Activated naive CD4-positive, alpha-beta T cell treated with anti-CD3 and anti-CD28 coated beads, Interleukin-2, amount 50 U/mL, for 72 hours (primary cell): ENCODE results near the gene ASTL. TPM values are rescaled to one million over a fixed set of nuclear protein-coding genes. Genes with fewer than 3 reads are reported as not detected.
"Not testable (repeated sequence)": the region's sequence is repeated elsewhere in the genome, so short reads cannot be mapped to it uniquely, and the experiment has no call there.

Experiments
- ATAC-seq, 2 donors: fragments of 150-1000 bp; cut with Tn5 transposase; 2 replicates each; pipeline ENCODE4 v1.10.0; 2021; ENCODE audit warnings: mild to moderate bottlenecking in 2 of 2, moderate library complexity in 2 of 2
- DNase-seq, 2 donors: peaks; one replicate each; pipeline ENCODE4 v3.0.0; 2021 to 2022; ENCODE audit warnings: low spot score in 2 of 2
- H3K27ac Mint-ChIP-seq, 2 donors: one replicate each; pipeline ENCODE4 v1.8.0; 2022; ENCODE audit warnings: mild to moderate bottlenecking in 2 of 2, mixed read lengths in 2 of 2
- H3K36me3 Mint-ChIP-seq, 2 donors: one replicate each; pipeline ENCODE4 v1.8.0; 2022; ENCODE audit warnings: mixed read lengths in 2 of 2
- H3K9me3 Mint-ChIP-seq, 2 donors: one replicate each; pipeline ENCODE4 v1.8.0; 2022; ENCODE audit warnings: mixed read lengths in 2 of 2
- total RNA-seq, 2 donors: library from RNA; stranded (reverse); gene quantifications; one replicate each; pipeline ENCODE4 v1.2.3, GENCODE V29; 2022

Gene ASTL
- total RNA-seq, 2 donors from 2014 or later: 0.82 to 3.4 TPM

DNA sequence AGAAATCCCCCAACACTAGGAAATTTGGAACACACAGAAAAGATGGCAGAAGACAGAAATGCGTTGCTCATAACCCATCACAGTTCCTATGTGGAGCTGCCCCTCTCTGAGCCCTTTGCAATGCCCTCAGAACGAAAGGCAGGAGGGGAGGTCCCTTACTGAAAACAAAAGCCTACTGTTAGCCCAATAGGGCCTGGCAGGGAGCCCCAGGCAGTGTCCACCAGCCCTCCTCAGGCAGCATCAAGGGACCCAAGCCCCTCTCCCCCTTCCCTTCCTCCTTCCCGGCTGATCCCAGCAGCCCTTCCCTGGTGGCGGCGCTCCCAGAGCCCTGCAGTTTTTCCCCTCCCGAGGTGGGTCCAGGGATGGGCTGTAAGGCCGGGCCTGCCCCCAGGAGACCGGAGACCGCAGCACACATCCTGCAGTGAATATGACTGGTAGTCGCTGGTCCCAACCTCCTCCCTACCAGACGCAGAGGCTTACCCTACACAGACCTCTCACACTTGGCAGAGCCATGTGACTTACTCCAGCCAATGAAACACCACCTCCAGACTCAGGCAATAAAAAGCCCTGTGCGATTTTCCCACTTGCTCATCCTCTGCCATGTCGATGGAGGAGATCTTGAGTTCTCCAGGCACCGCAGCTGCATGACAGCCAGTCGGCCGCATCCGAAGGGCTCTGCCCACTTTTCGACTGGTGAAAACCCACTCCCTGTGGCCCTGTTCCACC, 26.3 kb upstream of the ASTL start:
- peak overlapping the region; percentile 96 to 98 for H3K27ac Mint-ChIP-seq
- H3K36me3 Mint-ChIP-seq: peaks cover 0 to 21% of the 10 kb centered on the region in 2 donors
- DNase-seq (peak; percentile 66 to 88), ATAC-seq (peak; percentile 84 to 86)
- H3K9me3 Mint-ChIP-seq: peaks cover 3 to 7% of the 10 kb centered on the region in 2 donors

DNA sequence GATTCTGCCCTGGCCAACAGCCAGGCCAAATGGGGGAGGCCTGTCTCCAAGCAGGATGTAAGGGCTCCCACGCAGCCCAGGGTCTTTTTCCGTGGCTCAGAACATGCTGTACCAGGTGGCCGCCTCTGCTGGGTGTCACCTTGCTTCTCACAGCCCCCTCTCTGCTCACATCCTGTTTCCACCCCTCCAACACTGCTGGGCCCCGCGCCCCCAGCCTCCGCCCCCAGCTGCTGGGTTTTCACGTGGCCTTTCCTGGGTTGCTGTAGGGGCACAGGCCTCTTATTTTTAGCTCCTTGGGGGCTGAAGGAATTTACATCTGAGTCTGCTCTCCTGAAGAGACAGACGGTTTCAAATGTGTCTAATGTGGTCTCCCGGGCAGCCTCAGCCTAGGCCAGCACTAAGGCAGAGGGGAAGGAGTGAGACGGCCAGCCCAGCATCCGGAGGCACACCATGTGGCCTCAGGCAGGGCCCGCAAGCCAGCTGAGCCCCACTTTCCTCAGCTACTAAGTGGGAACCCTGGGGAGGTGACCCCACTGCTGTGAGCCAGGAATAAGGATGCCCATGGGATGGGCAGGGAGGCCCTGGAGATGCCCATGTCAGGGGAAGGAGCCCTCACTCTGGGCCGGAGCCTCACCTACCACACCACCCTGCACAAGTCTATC, 25.6 kb upstream of the ASTL start:
- ATAC-seq (peak; percentile 70 to 73), DNase-seq (peak; percentile 74 to 79)
- Mint-ChIP-seq H3K9me3 (peaks cover 3 to 7% of the 10 kb centered on the region in 2 donors), H3K27ac (peak overlapping the region; percentile 96 to 98), H3K36me3 (peaks cover 0 to 17% of the 10 kb centered on the region in 2 donors)

DNA sequence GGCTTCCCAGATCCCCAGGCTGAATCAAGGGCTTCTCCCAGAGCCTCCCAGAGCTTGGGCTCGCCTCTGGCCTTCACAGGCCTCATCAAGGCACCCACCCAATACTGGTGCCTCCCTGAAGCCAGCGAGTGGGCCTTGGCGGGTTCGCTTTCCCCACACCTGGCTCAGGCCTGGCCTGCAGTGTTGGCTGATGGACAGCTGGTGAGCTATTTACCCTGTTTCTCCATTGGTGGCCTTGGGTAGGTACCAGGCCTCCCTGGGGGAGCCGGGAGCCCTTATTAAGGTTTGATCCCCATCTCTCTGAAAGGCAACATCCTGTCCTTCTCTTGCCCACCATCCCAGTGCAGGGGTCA, 25.1 kb upstream of the ASTL start:
- peak overlapping the region; percentile 96 to 98 for H3K27ac Mint-ChIP-seq
- H3K36me3 Mint-ChIP-seq: peaks cover 0 to 16% of the 10 kb centered on the region in 2 donors
- DNase-seq: no peak
- peaks cover 3 to 7% of the 10 kb centered on the region in 2 donors for H3K9me3 Mint-ChIP-seq
- no peak for ATAC-seq

DNA sequence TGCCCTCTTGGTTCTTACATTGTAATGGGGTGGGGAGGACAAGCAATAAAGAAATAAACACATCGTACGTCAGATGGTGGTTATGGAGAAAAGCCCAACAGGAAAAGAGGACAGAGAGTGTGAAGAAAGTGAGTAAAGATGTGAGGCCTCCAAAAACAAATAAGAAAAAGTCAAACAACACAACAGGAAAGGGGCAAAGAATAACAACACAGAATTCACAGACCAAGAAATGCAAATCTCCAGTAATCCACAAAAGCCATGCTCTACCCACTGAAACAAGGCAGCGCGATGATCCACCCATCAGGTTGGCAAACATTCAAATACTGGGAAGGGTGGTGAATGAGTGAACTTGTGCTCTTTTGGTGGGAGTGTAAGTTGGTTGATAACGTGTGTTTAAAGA, 23.6 kb upstream of the ASTL start:
- peaks cover 3 to 7% of the 10 kb centered on the region in 2 donors for H3K9me3 Mint-ChIP-seq
- DNase-seq (no peak), ATAC-seq (no peak)
- peaks cover 0 to 16% of the 10 kb centered on the region in 2 donors for H3K36me3 Mint-ChIP-seq
- peak overlapping the region in 1 of 2 donors; percentile 96 for H3K27ac Mint-ChIP-seq

DNA sequence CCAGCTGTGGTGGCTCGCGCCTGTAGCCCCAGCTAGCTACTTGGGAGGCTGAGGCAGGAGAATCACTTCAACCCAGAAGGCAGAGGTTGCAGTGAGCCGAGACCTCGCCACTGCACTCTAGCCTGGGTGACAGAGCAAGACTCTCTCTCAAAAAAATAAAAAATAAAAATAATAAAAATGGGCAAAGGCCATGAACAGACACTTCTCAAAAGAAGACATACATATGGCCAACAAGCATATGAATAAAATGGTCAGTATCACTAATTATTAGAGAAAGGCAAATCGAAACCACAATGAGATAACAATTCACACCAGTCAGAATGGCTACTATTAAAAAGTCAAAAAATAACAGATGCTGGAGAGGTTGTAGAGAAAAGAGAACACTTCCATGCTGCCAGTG, 22.1 kb upstream of the ASTL start:
- not testable (repeated sequence) for ATAC-seq, H3K27ac Mint-ChIP-seq, DNase-seq, H3K9me3 Mint-ChIP-seq
- peaks cover 0 to 16% of the 10 kb centered on the region in 2 donors for H3K36me3 Mint-ChIP-seq

DNA sequence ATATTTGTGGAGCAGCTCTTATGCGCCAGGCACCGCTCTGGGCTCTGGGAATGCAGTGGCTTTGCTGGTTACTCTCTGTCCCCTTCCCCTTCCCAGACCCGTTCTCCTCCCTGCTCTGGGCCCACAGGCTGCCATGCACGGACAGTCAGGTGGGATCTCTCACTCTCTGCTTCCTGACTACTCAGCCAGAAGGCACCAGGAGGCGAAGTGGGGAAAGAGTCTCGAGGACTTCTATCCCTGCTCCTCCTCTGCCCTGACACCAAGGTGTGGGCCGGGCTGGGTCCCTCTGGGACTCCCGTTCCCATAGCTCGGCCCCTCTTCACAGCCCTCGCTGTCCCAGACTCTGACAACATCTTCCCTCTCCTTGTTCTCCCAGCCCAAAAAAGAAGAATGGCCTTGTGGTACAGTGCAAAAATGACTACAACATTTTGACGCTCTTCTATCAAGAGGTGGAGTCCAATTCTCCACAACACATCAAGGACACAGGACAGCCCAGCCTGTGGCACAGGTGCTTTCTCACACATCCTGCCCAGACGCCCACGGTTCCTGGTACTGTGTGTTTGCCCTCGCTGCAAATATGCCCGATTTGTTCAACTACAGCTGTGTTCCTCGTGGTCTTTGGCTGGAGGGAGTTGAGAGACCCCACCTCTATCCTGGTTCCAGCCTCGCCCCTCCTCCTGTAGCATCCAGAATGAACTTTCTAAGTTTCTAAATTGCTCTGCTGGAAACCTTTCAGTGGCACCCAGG, 21.0 kb upstream of the ASTL start:
- DNase-seq (peak in 1 of 2 donors; percentile 49), ATAC-seq (peak in 1 of 2 donors; percentile 16)
- Mint-ChIP-seq H3K36me3 (peaks cover 0 to 16% of the 10 kb centered on the region in 2 donors), H3K9me3 (peaks cover 3 to 7% of the 10 kb centered on the region in 2 donors), H3K27ac (peak overlapping the region; percentile 93 to 96)

DNA sequence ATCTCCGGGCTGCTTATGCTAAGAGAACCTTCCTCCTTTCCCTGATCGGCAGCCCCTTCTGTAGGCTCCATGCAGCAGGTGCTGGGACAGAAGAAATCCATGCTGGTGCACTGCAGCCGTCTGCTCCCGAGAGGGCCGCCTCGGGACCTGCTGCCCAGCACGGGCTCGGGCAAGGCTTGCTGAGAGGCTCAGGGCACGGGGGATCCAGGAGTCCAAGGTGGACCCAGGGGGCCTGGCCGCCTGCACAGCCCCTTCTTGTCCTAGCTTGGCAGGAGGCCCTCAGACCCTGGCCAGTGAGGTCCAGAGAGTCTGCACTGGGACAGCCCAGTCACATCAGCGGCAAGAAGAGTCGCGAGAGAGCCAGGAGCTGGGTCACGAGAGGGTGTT, 20.2 kb upstream of the ASTL start:
- peaks cover 3 to 7% of the 10 kb centered on the region in 2 donors for H3K9me3 Mint-ChIP-seq
- no peak for DNase-seq
- ATAC-seq: no peak
- peak overlapping the region; percentile 93 to 98 for H3K27ac Mint-ChIP-seq
- H3K36me3 Mint-ChIP-seq: peaks cover 0 to 16% of the 10 kb centered on the region in 2 donors

DNA sequence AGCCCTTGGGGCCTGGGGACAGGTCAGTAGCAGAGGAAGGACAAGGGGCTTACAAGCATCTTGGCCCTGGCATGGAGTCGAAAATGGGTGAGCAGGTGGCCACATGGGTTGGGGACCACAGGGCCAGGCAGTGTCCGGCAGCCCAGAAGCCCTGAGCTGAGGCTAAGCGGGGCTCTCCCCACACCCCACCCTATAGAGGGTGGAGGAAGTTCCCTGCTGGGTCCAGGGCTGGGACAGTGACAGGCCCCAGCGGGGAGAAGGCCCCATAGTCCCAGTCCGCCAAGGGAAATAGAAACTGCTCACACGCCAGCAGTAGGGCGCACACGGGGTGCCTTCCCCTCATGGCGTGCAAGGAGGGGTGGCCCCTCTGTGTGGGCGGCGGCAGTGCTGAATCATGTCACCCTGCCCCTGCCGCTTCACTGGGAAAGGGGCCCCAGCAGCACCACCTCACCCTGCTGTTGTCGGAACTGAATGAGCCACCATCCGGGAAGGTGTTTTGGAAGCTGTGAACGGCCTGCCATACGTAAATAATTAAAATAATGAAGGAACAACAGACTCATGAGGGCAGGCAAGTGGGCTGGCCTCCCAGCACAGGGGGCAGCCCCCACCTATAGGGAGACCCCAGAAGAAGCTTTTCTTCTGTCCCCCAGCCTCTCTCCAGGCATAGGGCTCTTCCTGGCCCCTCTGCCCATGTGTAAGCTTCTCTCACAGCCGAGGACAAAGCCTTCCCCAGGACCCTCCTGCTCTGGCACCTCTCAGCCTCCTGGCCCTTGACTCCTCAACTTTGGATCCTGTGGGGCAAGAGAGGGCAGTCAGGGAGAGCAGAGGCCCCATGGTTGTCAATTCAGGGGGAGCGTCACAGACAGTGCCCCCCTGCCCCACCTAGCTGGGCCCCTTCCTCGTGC, 19.6 kb upstream of the ASTL start:
- ATAC-seq: peak; percentile 84 to 88
- peak; percentile 90 to 96 for DNase-seq
- peak overlapping the region; percentile 93 to 98 for H3K27ac Mint-ChIP-seq
- peaks cover 0 to 16% of the 10 kb centered on the region in 2 donors for H3K36me3 Mint-ChIP-seq
- H3K9me3 Mint-ChIP-seq: peaks cover 3 to 7% of the 10 kb centered on the region in 2 donors

DNA sequence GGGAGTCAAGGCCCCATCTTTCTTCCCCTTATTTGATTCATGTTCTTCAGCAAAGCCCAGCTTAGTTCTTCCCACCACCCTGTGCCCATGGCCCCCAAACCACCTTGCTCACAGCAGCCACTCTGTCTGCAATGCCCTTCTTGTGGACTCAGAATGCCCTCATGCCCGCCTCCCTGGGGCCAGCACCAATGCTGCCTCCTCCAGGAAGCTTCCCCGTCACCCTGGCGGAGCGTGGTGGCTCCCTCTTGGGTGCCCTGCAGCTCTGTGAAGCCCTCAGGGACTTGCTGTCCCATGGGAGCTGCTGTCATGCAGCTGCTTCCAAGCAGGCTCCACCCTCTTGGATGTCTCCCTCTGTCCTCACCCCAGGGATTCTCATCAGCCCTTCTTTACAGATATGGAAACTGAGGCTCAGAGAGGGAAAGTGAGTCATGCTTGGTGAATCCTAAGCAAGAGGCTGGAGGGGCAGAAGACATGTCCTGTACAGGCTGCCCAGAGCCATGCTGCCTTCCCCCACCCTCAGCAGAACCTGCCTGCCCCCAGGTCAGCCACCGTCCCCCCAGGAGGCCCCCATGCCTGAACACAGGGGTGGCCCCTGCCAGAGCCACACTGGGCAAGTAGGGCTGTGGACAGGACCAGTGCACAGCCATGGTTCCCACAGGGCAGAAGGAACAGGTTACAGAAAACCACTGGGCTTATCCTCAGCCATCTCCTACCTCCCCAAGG, 18.8 kb upstream of the ASTL start:
- peak in 1 of 2 donors; percentile 67 for DNase-seq
- H3K27ac Mint-ChIP-seq: peak overlapping the region; percentile 93 to 98
- peaks cover 0 to 16% of the 10 kb centered on the region in 2 donors for H3K36me3 Mint-ChIP-seq
- peaks cover 3 to 7% of the 10 kb centered on the region in 2 donors for H3K9me3 Mint-ChIP-seq
- ATAC-seq: peak; percentile 3 to 36

DNA sequence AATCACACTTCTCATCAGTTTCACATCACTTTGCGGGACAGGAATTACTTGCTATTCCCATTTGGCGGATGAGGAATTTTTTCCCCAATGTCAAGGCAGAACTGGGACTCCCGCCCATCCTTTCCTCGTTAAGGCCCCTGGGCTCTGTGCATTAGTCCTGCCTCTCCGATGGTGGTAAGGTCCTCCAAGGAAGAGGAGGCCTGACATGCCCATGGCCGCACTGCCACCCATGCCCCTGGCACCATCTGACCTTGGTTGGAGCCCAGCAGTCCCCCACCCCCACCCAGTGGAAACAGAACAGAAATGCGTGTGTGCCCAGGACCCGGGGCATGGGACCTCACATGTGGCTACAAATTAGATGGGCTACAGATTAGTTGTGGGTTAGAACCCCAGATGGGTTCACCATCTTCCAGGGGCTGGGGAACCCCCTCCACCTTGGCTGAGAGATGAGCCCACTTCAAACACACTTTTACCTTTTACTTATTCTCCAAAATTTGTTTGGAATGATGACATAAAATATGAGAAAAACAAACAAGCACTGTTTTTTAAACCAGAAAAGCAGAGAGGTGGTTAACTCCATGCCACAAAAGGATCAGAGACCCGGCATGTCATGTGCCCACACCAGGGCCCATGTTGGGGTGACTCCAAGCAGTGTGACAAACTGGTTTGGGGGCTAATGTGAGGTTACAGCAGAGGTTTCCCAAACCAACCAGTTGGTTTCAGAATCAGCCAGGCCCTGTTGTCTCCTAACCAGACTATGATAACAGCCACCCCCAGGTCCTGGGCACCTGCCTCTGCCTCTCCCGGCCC, 17.9 kb upstream of the ASTL start:
- Mint-ChIP-seq H3K36me3 (peaks cover 0 to 16% of the 10 kb centered on the region in 2 donors), H3K9me3 (peaks cover 3 to 7% of the 10 kb centered on the region in 2 donors), H3K27ac (peak overlapping the region; percentile 93 to 98)
- DNase-seq: peak; percentile 46 to 81
- peak; percentile 49 to 57 for ATAC-seq

DNA sequence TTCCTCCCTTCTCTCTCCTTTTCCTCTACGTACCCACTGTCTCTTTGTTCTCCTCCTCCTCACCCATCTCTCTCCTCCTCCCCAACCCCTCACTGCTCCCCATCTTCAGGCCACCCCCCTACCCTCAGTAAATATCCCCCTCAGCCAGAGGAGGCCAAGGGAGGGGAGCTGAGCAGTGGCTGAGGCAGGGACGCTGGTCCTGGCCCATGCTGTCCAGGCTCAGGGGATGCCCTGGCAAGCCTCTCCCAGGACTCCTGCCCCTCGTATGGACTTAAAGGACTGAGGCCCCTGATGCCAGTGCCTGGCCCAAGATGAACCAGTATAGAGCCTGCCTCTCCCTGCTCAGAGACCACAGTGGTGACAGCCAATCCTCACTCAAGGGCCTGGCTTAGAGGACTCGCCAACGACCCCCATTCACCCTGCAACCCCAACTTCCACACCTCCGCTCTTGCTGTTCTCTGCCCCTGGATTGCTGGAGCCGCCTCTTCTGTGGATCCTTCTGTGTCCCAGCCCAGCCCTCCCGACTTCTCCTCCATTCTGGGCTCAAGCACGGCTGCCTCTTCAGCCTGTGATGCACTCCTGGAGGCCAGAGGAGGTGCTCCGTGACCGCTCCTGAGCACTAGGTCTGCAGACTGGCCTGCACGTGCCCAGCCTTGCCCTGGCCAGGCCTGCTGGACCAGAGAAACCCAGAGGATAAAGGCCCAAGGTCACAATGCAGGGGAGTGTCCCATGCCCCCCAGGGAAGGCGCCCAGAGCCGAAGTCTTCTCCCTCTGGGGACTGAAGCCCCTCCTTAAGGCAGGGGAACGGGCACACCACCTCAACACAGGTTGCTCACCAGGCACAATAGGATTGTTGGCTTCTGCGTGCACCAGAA, 16.4 kb upstream of the ASTL start:
- Mint-ChIP-seq H3K27ac (peak overlapping the region in 1 of 2 donors; percentile 5), H3K36me3 (peaks cover 0 to 3% of the 10 kb centered on the region in 2 donors), H3K9me3 (no peaks in the 10 kb centered on the region)
- ATAC-seq (no peak), DNase-seq (no peak)

DNA sequence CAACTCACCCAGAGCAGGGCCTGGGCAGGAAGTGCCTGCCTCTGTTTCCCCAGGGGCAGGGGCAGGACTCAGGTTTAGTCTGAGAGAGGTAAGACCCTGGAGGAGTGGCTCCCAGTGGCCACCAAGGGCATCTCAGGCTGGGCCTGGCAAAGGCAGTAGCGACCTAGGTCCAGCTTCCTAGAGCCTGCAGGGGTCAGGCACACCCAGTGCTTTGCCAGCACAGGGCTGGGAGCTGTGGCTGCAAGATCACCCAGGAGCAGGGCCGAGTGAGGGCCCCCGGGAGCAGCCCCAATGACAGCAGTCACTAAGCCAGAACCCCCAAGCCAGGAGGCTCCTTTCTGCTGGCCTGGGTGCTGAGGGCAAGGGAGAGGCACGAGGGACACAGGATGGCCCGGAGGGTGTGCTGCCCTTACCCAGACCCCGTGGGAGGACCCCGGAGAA, 15.7 kb upstream of the ASTL start:
- ATAC-seq (no peak), DNase-seq (no peak)
- H3K9me3 Mint-ChIP-seq: no peaks in the 10 kb centered on the region
- no peak overlapping the region for H3K27ac Mint-ChIP-seq
- no peaks in the 10 kb centered on the region for H3K36me3 Mint-ChIP-seq

DNA sequence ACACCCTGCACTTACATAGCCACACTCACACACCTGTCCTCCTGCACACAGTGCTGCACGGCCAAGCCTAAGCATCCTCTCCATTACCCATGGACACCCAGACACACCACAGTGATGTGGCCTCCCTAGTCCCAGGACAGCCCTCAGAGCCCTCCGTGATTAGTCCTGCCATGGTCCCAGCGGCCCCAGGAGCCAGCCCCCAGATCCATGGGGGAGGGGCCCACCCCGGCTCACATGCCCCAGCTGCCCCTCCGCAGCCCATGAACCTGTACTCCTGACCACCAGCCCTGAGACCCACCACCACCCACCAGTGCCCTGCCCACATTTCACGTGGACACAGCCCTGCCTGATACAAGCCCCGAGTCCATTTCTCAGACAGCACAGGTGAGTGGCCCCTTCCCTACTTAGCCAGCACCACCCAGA, 15.0 kb upstream of the ASTL start:
- ATAC-seq: no peak
- H3K9me3 Mint-ChIP-seq: no peaks in the 10 kb centered on the region
- no peak for DNase-seq
- H3K36me3 Mint-ChIP-seq: peaks cover 0 to 3% of the 10 kb centered on the region in 2 donors
- no peak overlapping the region for H3K27ac Mint-ChIP-seq
